KG1 (cell line): Measurements from ENCODE around the gene MAPKAP1.

Source experiments
- DNase-seq: peaks from one replicate; lab custom pipeline; 2025; lab: John Stamatoyannopoulos, UW

Gene MAPKAP1

GRCh38 chr9:125536167-125536772 lies 170.7 kb downstream of the MAPKAP1 start:
- no peak for DNase-seq

- no peak for DNase-seq
These were observed 171.9 kb downstream of the MAPKAP1 start for GRCh38 chr9:125534971-125535701.

- no peak for DNase-seq
These were observed 174.0 kb downstream of the MAPKAP1 start for GRCh38 chr9:125532812-125533594.

- DNase-seq = no peak
These were observed 174.6 kb downstream of the MAPKAP1 start for GRCh38 chr9:125532412-125532811.

- DNase-seq = peak; percentile 52
These were observed 177.2 kb downstream of the MAPKAP1 start for GRCh38 chr9:125529589-125530515.

- no peak for DNase-seq
These were observed 177.9 kb downstream of the MAPKAP1 start for GRCh38 chr9:125529107-125529506.

- DNase-seq = no peak
These were observed 179.5 kb downstream of the MAPKAP1 start for GRCh38 chr9:125527471-125528002.

GRCh38 chr9:125525921-125526631 lies 180.9 kb downstream of the MAPKAP1 start:
- no peak for DNase-seq

GRCh38 chr9:125524583-125525355 lies 182.2 kb downstream of the MAPKAP1 start:
- no peak for DNase-seq

GRCh38 chr9:125523681-125524080 lies 183.3 kb downstream of the MAPKAP1 start:
- DNase-seq = no peak

GRCh38 chr9:125522328-125522725 lies 184.7 kb downstream of the MAPKAP1 start:
- no peak for DNase-seq

GRCh38 chr9:125521462-125522327 lies 185.3 kb downstream of the MAPKAP1 start:
- DNase-seq = no peak

GRCh38 chr9:125519734-125520133 lies 187.3 kb downstream of the MAPKAP1 start:
- DNase-seq = no peak

- no peak for DNase-seq
These were observed 189.4 kb downstream of the MAPKAP1 start for GRCh38 chr9:125517577-125517976.

GRCh38 chr9:125515983-125516940 lies 190.7 kb downstream of the MAPKAP1 start:
- DNase-seq = no peak

- no peak for DNase-seq
These were observed 191.7 kb downstream of the MAPKAP1 start for GRCh38 chr9:125515281-125515680.

GRCh38 chr9:125514468-125514867 lies 192.5 kb downstream of the MAPKAP1 start:
- no peak for DNase-seq
